IMR-90 (cell line): ENCODE data around the gene GAMT. TPM values are rescaled to one million over a fixed set of nuclear protein-coding genes. Genes with fewer than 3 reads are reported as not detected.

Source experiments
- ATAC-seq: fragments of 200-7000 bp; cut with Tn5 transposase; 2 replicates; pipeline ENCODE4 v1.9.1; 2020; ENCODE audit warnings: low read depth, mild to moderate bottlenecking, moderate library complexity
- BruUV-seq: library from RNA; stranded (reverse); fragments of 400-500 nt; replicated peaks from 2 replicates; lab custom pipeline; 2021; lab: Mats Ljungman, UMichigan
- CTCF ChIA-PET: fragments of 300-600 bp; formaldehyde crosslinking; extraction: SDS; loops from one replicate; lab custom pipeline; 2021; ENCODE audit warnings: antibody characterized with exemption; lab: Yijun Ruan, JAX
- POLR2A ChIA-PET: fragments of 300-600 bp; sonication (Branson Sonifier 250); formaldehyde crosslinking; loops from one replicate; lab custom pipeline; 2022; ENCODE audit warnings: antibody characterized with exemption; ENCODE audit not compliant: unreplicated experiment; lab: Charles Lee
- DNase-seq: peaks from one replicate; pipeline ENCODE4 v3.0.0; 2013
- H2AFZ ChIP-seq: replicated peaks from 2 replicates; pipeline ENCODE3; 2013; ENCODE audit warnings: low read length, mild to moderate bottlenecking; ENCODE audit not compliant: poor library complexity
- H2AK5ac ChIP-seq: 2 replicates; pipeline ENCODE4 v1.6.1; 2013; ENCODE audit warnings: low read depth, low read length, inconsistent platforms
- H2AK9ac ChIP-seq: replicated peaks from 2 replicates; pipeline ENCODE3; 2013; ENCODE audit warnings: mild to moderate bottlenecking, low read depth, low read length, moderate library complexity; ENCODE audit not compliant: poor library complexity
- H2BK120ac ChIP-seq: 2 replicates; pipeline ENCODE4 v1.6.1; 2013; ENCODE audit warnings: low read depth, low read length, inconsistent platforms
- H2BK15ac ChIP-seq: 3 replicates; pipeline ENCODE4 v1.6.1; 2013; ENCODE audit warnings: low read depth, low read length, inconsistent platforms
- H2BK20ac ChIP-seq: 2 replicates; pipeline ENCODE4 v1.6.1; 2013; ENCODE audit warnings: low read depth, mild to moderate bottlenecking, inconsistent platforms, low read length, moderate library complexity
- H2BK5ac ChIP-seq: 2 replicates; pipeline ENCODE4 v1.6.1; 2013; ENCODE audit warnings: mild to moderate bottlenecking, low read depth, low read length, inconsistent platforms; ENCODE audit not compliant: poor library complexity, severe bottlenecking
- H3K14ac ChIP-seq: replicated peaks from 2 replicates; pipeline ENCODE4 v1.6.1; 2013; ENCODE audit warnings: low read depth, low read length, inconsistent platforms
- H3K18ac ChIP-seq: 2 replicates; pipeline ENCODE4 v1.6.1; 2013; ENCODE audit warnings: low read depth, low read length, control low read depth
- H3K23ac ChIP-seq: 2 replicates; pipeline ENCODE4 v1.6.1; 2013; ENCODE audit warnings: low read depth, low read length, inconsistent platforms
- H3K27ac ChIP-seq: 2 replicates; pipeline ENCODE4 v1.5.1; 2013; ENCODE audit warnings: mild to moderate bottlenecking, control low read depth, low read length; ENCODE audit not compliant: insufficient read depth
- H3K27me3 ChIP-seq: 2 replicates; pipeline ENCODE4 v1.6.1; 2013; ENCODE audit warnings: low read length; ENCODE audit not compliant: control insufficient read depth, insufficient read depth
- H3K36me3 ChIP-seq: 2 replicates; pipeline ENCODE4 v1.6.1; 2013; ENCODE audit warnings: low read length, mixed read lengths; ENCODE audit not compliant: control insufficient read depth, insufficient read depth
- H3K4ac ChIP-seq: 2 replicates; pipeline ENCODE4 v1.6.1; 2013; ENCODE audit warnings: low read depth, low read length, inconsistent platforms
- H3K4me1 ChIP-seq: 2 replicates; pipeline ENCODE4 v1.6.1; 2013; ENCODE audit warnings: low read length, mixed read lengths; ENCODE audit not compliant: control insufficient read depth, insufficient read depth
- H3K4me2 ChIP-seq: 2 replicates; pipeline ENCODE4 v1.6.1; 2013; ENCODE audit warnings: low read depth, mild to moderate bottlenecking, control low read depth, low read length, moderate library complexity
- H3K4me3 ChIP-seq: 2 replicates; pipeline ENCODE4 v1.5.1; 2013; ENCODE audit warnings: low read depth, mild to moderate bottlenecking, control low read depth, low read length, moderate library complexity; ENCODE audit not compliant: insufficient read depth
- H3K56ac ChIP-seq: 2 replicates; pipeline ENCODE4 v1.6.1; 2013; ENCODE audit warnings: low read length, inconsistent platforms; ENCODE audit not compliant: insufficient read depth; ENCODE audit errors: extremely low read depth
- H3K79me1 ChIP-seq, 2 experiments: 2 replicates each; pipeline ENCODE4 v1.6.1; 2013; ENCODE audit warnings: low read length in 2 of 2, inconsistent platforms in 1 of 2, low read depth in 1 of 2
- H3K9ac ChIP-seq: 2 replicates; pipeline ENCODE4 v1.6.1; 2013; ENCODE audit warnings: low read depth, low read length, control low read depth
- H3K9me1 ChIP-seq: 2 replicates; pipeline ENCODE4 v1.6.1; 2013; ENCODE audit warnings: low read length, inconsistent platforms; ENCODE audit not compliant: insufficient read depth
- H3K9me3 ChIP-seq: 2 replicates; pipeline ENCODE4 v1.6.1; 2013; ENCODE audit warnings: low read length; ENCODE audit not compliant: control insufficient read depth, insufficient read depth
- H4K20me1 ChIP-seq: 2 replicates; pipeline ENCODE4 v1.6.1; 2013; ENCODE audit warnings: low read length, inconsistent platforms; ENCODE audit not compliant: insufficient read depth
- H4K5ac ChIP-seq: 2 replicates; pipeline ENCODE4 v1.6.1; 2013; ENCODE audit warnings: mild to moderate bottlenecking, low read depth, low read length, control low read depth
- H4K8ac ChIP-seq, 2 experiments: 2 replicates each; pipeline ENCODE4 v1.6.1; 2013; ENCODE audit warnings: low read depth in 2 of 2, low read length in 2 of 2, control low read depth in 1 of 2, inconsistent platforms in 1 of 2
- H4K91ac ChIP-seq: 2 replicates; pipeline ENCODE4 v1.6.1; 2013; ENCODE audit warnings: low read depth, low read length, inconsistent platforms; ENCODE audit not compliant: insufficient read depth
- BHLHE40 ChIP-seq: fragments of 150-350 bp; IDR thresholded peaks from 2 replicates; pipeline ENCODE4 v1.6.1; 2016; ENCODE audit warnings: mild to moderate bottlenecking, low read depth, low read length
- CEBPB ChIP-seq: IDR thresholded peaks from 2 replicates; pipeline ENCODE4 v1.6.1; 2012; ENCODE audit warnings: low read depth, low read length, improper control_type of control experiment
- CHD1 ChIP-seq: IDR thresholded peaks from 2 replicates; pipeline ENCODE4 v1.6.1; 2012; ENCODE audit warnings: low read depth, low read length, improper control_type of control experiment
- CTCF ChIP-seq: conservative IDR thresholded peaks from 2 replicates; pipeline ENCODE4 v1.5.1; 2012; ENCODE audit warnings: mild to moderate bottlenecking, low read depth, low read length, improper control_type of control experiment
- FOS ChIP-seq: fragments of 150-350 bp; IDR thresholded peaks from 2 replicates; pipeline ENCODE4 v1.6.1; 2016; ENCODE audit warnings: low read depth, low read length
- MAFK ChIP-seq: IDR thresholded peaks from 2 replicates; pipeline ENCODE4 v1.6.1; 2012; ENCODE audit warnings: low read depth, low read length, improper control_type of control experiment
- MAZ ChIP-seq: IDR thresholded peaks from 2 replicates; pipeline ENCODE4 v1.6.1; 2012; ENCODE audit warnings: low read depth, mild to moderate bottlenecking, low read length, improper control_type of control experiment, moderate library complexity, borderline replicate concordance
- MXI1 ChIP-seq: IDR thresholded peaks from 2 replicates; pipeline ENCODE4 v1.6.1; 2012; ENCODE audit warnings: low read depth, mild to moderate bottlenecking, low read length, moderate library complexity, borderline replicate concordance
- NFE2L2 ChIP-seq: fragments of 150-350 bp; IDR thresholded peaks from 2 replicates; pipeline ENCODE4 v1.6.1; 2016; ENCODE audit warnings: low read depth, mild to moderate bottlenecking, low read length
- POLR2A ChIP-seq: IDR thresholded peaks from 2 replicates; pipeline ENCODE4 v1.6.1; 2012; ENCODE audit warnings: mild to moderate bottlenecking, low read depth, low read length
- RAD21 ChIP-seq: IDR thresholded peaks from 2 replicates; pipeline ENCODE4 v1.6.1; 2012; ENCODE audit warnings: low read length, improper control_type of control experiment
- RCOR1 ChIP-seq: IDR thresholded peaks from 2 replicates; pipeline ENCODE4 v1.6.1; 2012; ENCODE audit warnings: mild to moderate bottlenecking, low read length, improper control_type of control experiment; ENCODE audit not compliant: insufficient replicate concordance
- RFX5 ChIP-seq: IDR thresholded peaks from 2 replicates; pipeline ENCODE4 v1.8.0; 2012; ENCODE audit warnings: low read depth, mild to moderate bottlenecking, low read length, moderate library complexity
- SMC3 ChIP-seq: fragments of 150-350 bp; IDR thresholded peaks from 2 replicates; pipeline ENCODE4 v1.6.1; 2016; ENCODE audit warnings: low read depth, mild to moderate bottlenecking, antibody characterized with exemption, low read length, moderate library complexity
- WGBS, 2 experiments: methylation state at CpG; one replicate each; pipeline versions ENCODE4 v1.1.5 to v1.1.7; 2013; ENCODE audit warnings: missing lambda C conversion rate in 2 of 2; ENCODE audit not compliant: insufficient read length in 1 of 2; ENCODE audit errors: extremely low coverage in 2 of 2; 5-methylcytosine and 5-hydroxymethylcytosine counted together
- dilution Hi-C: fragments of 300-500 bp; cut with HindIII; formaldehyde crosslinking; loops from one replicate; pipeline ENCODE4 v1.14.3; 2018; ENCODE audit warnings: low sequenced_read_pairs; ENCODE audit not compliant: unreplicated experiment
- in situ Hi-C: fragments of 300-500 bp; cut with MboI; formaldehyde crosslinking; loops from 3 replicates; pipeline ENCODE4 v1.14.3; 2019; ENCODE audit warnings: low sequenced_read_pairs, inconsistent platforms, mixed read lengths
- intact Hi-C: fragments of 100-400 bp; cut with micrococcal nuclease; formaldehyde crosslinking; loops from 2 replicates; pipeline ENCODE4 v1.10.0; 2022
- polyA plus RNA-seq, 3 experiments: library from polyadenylated mRNA; depleted of rRNA; stranded (reverse); fragments of >200 nt; gene quantifications; 2 replicates each; pipeline ENCODE4 v1.2.3, GENCODE V29; 2012; ENCODE audit warnings: low replicate concordance in 1 of 3
- total RNA-seq: library from RNA; depleted of rRNA; stranded (reverse); fragments of >200 nt; gene quantifications from 2 replicates; pipeline ENCODE4 v1.2.3, GENCODE V29; 2012
- TF ChIP-seq, protein P1 (sequence below): fragments of 150-350 bp; IDR thresholded peaks from 2 replicates; pipeline ENCODE4 v1.6.1; 2016; ENCODE audit warnings: low read depth, mild to moderate bottlenecking, low read length, moderate library complexity, borderline replicate concordance
- TF ChIP-seq, protein P2 (sequence below): fragments of 150-350 bp; IDR thresholded peaks from 2 replicates; pipeline ENCODE4 v1.6.1; 2017; ENCODE audit warnings: mild to moderate bottlenecking, antibody characterized with exemption, low read length, low read depth

The GAMT gene
- total and polyA plus RNA-seq, 2 of the 4 experiments (the other 2 are of a cell fraction) = 22.8 to 51.8 TPM

DNA sequence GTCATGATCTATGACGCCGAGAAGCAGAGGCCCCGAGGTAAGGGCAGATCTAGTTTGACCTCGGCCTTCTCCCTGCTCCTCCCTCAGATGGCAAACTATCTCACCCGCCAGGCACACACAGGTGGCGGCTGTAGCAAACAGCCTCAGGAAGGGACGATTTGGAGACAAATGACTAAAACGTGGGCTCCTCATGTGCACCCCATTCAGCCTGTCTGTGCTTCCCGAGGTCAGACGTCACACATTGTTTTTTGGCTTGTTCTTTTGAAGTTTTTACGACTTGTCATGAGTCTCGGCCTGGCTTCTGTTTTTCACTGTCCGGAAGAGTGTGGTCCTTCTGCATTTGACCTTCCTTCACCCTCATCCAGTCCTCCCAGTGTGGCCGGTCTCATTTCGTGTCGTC is 21.0 kb upstream of the GAMT start:
- H3K9me3 ChIP-seq = no peaks in the 10 kb centered on the region
- dilution Hi-C loops = no loop called here
- H3K56ac ChIP-seq = no peak overlapping the region
- H4K8ac ChIP-seq = no peak overlapping the region
- no peak overlapping the region for H2AFZ ChIP-seq
- H3K36me3 ChIP-seq = peaks cover 80% of the 10 kb centered on the region
- H3K14ac ChIP-seq = no peak overlapping the region
- no peak overlapping the region for H3K4me3 ChIP-seq
- H3K79me1 ChIP-seq = peaks cover 26 to 82% of the 10 kb centered on the region in 2 experiments
- TF ChIP-seq MAZ (no peak), RAD21 (no peak), RCOR1 (no peak), FOS (no peak), POLR2A (no peak), MAFK (no peak), CTCF (no peak), MXI1 (no peak), SMC3 (no peak), NFE2L2 (no peak), BHLHE40 (no peak), RFX5 (no peak), CEBPB (no peak), CHD1 (no peak)
- TF ChIP-seq, protein P1, sequence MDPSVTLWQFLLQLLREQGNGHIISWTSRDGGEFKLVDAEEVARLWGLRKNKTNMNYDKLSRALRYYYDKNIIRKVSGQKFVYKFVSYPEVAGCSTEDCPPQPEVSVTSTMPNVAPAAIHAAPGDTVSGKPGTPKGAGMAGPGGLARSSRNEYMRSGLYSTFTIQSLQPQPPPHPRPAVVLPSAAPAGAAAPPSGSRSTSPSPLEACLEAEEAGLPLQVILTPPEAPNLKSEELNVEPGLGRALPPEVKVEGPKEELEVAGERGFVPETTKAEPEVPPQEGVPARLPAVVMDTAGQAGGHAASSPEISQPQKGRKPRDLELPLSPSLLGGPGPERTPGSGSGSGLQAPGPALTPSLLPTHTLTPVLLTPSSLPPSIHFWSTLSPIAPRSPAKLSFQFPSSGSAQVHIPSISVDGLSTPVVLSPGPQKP = no peak
- TF ChIP-seq, protein P2, sequence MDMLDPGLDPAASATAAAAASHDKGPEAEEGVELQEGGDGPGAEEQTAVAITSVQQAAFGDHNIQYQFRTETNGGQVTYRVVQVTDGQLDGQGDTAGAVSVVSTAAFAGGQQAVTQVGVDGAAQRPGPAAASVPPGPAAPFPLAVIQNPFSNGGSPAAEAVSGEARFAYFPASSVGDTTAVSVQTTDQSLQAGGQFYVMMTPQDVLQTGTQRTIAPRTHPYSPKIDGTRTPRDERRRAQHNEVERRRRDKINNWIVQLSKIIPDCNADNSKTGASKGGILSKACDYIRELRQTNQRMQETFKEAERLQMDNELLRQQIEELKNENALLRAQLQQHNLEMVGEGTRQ = no peak
- in situ Hi-C loops = no loop called here
- no TSS peak for BruUV-seq
- WGBS, 2 experiments = 67% methylated on average over 10 of the region's 16 CpGs; no CpG with 5 or more reads in 1 of the 2 experiments
- H4K5ac ChIP-seq = no peak overlapping the region
- H3K4me2 ChIP-seq = no peak overlapping the region
- H4K91ac ChIP-seq = no peak overlapping the region
- H3K4me1 ChIP-seq = 0 out of 2 replicates have a peak, but pooled peaks cover under 1% of the 10 kb centered on the region
- H2AK5ac ChIP-seq = no peak overlapping the region
- H3K23ac ChIP-seq = no peak overlapping the region
- DNase-seq (no peak), ATAC-seq (no peak)
- no peak overlapping the region for H3K4ac ChIP-seq
- H3K9me1 ChIP-seq = 0 out of 2 replicates have a peak, but pooled peaks cover 8% of the 10 kb centered on the region
- POLR2A ChIA-PET = no interaction called here
- H2BK5ac ChIP-seq = no peak overlapping the region
- intact Hi-C loops = no loop called here
- H4K20me1 ChIP-seq = peaks cover 80% of the 10 kb centered on the region
- CTCF ChIA-PET = no interaction called here
- H2BK120ac ChIP-seq = no peak overlapping the region
- H2BK20ac ChIP-seq = no peak overlapping the region
- no peak overlapping the region for H2AK9ac ChIP-seq
- H3K18ac ChIP-seq = no peak overlapping the region
- H3K9ac ChIP-seq = no peak overlapping the region
- no peak overlapping the region for H3K27ac ChIP-seq
- no peak overlapping the region for H2BK15ac ChIP-seq
- H3K27me3 ChIP-seq = no peaks in the 10 kb centered on the region
